Astrocyte of the cerebellum (primary cell): ENCODE data around the gene MTHFD1L.

Experiments used
- DNase-seq: peaks from one replicate; pipeline ENCODE4 v3.0.0-alpha.2; 2011; ENCODE audit warnings: low read depth
- H3K4me3 ChIP-seq: 2 replicates; pipeline ENCODE4 v1.5.1; 2011; ENCODE audit warnings: mild to moderate bottlenecking, low read depth, low read length, moderate library complexity
- CTCF ChIP-seq: IDR thresholded peaks from 2 replicates; pipeline ENCODE4 v1.5.1; 2012; ENCODE audit warnings: low read length, low read depth, moderate library complexity, mild to moderate bottlenecking; ENCODE audit errors: missing control alignments
- in situ Hi-C: cut with HindIII; loops from 2 replicates; pipeline ENCODE4 v1.10.0; 2017; ENCODE audit warnings: low sequenced_read_pairs

The MTHFD1L gene

GRCh38 chr6:150866991-150867501, 1.5 kb downstream of the MTHFD1L start:
- no peak for DNase-seq
- in situ Hi-C loops: no loop called here
- no peak for TF ChIP-seq CTCF
- peak overlapping the region; percentile 78 for H3K4me3 ChIP-seq

GRCh38 chr6:150868759-150869158, 3.3 kb downstream of the MTHFD1L start:
- TF ChIP-seq CTCF: no peak
- no peak for DNase-seq
- in situ Hi-C loops: no loop called here
- H3K4me3 ChIP-seq: no peak overlapping the region

GRCh38 chr6:150874179-150874578, 8.7 kb downstream of the MTHFD1L start:
- H3K4me3 ChIP-seq: no peak overlapping the region
- no peak for TF ChIP-seq CTCF
- in situ Hi-C loops: no loop called here
- no peak for DNase-seq

- DNase-seq: no peak
- TF ChIP-seq CTCF: no peak
- no peak overlapping the region for H3K4me3 ChIP-seq
- in situ Hi-C loops: loop anchor here (25.0 kb wide), 1 partner anchor 136 kb away; no protein-coding TSS in a partner anchor
Observed at GRCh38 chr6:150875841-150876240, 10.3 kb downstream of the MTHFD1L start.

GRCh38 chr6:150876598-150876997, 11.1 kb downstream of the MTHFD1L start:
- TF ChIP-seq CTCF: peak; percentile 20
- no peak for DNase-seq
- H3K4me3 ChIP-seq: no peak overlapping the region
- in situ Hi-C loops: loop anchor here (25.0 kb wide), 1 partner anchor 136 kb away; no protein-coding TSS in a partner anchor

- DNase-seq: no peak
- no peak overlapping the region for H3K4me3 ChIP-seq
- in situ Hi-C loops: loop anchor here (25.0 kb wide), 1 partner anchor 134 kb away; no protein-coding TSS in a partner anchor
- no peak for TF ChIP-seq CTCF
Observed at GRCh38 chr6:150877928-150878327, 12.4 kb downstream of the MTHFD1L start.
